DMS153 treated with DMSO at 0.1 percent for 48 hours (cell line): Measurements from ENCODE around the gene SCAI.
"Not testable (repeated sequence)": the region's sequence is repeated elsewhere in the genome, so short reads cannot be mapped to it uniquely, and the experiment has no call there.

ENCODE experiments used
- DNase-seq: peaks from one replicate; lab custom pipeline; 2025; ENCODE audit not compliant: unreplicated experiment; lab: John Stamatoyannopoulos, UW

SCAI gene

GRCh38 chr9:125038166-125038565, 105.2 kb downstream of the SCAI start:
- DNase-seq = no peak

DNA sequence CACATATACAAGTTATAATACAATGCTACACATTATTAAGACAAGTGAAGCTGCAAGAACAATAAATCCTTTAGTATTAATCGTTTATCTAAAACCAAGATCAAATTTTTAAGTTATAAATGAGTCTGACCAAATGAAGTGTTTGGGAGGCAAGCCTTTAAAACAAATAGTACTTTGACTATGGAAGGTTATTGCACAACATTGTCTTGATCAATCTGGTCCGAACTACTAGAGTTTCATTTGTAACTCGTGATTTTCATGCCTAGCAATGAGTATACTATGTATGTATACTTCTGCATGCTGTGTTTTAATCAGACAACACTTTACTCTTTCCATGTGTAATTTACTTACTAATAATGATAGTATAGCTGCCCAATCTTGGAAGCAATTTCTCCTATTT, 115.3 kb downstream of the SCAI start:
- DNase-seq = no peak

- DNase-seq = no peak
Observed at GRCh38 chr9:125024917-125025316, 118.4 kb downstream of the SCAI start.

DNA sequence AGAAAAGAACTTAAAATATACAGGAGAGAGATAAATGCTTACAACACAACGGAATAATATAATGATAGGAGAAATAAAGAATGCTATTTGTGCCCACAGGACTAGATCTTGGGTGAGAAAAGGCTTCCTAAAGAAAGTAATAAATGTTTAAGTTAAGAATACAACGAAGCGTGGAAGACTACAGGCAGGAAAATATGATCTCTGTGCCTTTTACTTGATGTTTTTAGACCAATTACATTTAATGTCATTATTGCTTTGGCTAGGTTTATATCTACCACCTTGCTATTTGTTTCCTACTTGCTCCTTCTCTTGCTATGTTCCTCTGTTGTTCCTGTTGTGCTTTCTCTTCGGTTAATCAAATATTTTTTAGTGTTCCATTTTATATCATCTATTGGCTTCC, 122.3 kb downstream of the SCAI start:
- DNase-seq = no peak

GRCh38 chr9:125015655-125016054, 127.7 kb downstream of the SCAI start:
- DNase-seq = not testable (repeated sequence)

DNA sequence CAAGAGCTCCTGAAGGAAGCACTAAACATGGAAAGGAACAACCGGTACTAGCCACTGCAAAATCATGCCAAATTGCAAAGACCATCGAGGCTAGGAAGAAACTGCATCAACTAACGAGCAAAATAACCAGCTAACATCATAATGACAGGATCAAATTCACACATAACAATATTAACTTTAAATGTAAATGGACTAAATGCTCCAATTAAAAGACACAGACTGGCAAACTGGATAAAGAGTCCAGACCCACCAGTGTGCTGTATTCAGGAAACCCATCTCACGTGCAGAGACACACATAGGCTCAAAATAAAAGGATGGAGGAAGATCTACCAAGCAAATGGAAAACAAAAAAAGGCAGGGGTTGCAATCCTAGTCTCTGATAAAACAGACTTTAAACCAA, 131.3 kb downstream of the SCAI start:
- not testable (repeated sequence) for DNase-seq

GRCh38 chr9:125008599-125008998, 134.7 kb downstream of the SCAI start:
- DNase-seq = no peak

DNA sequence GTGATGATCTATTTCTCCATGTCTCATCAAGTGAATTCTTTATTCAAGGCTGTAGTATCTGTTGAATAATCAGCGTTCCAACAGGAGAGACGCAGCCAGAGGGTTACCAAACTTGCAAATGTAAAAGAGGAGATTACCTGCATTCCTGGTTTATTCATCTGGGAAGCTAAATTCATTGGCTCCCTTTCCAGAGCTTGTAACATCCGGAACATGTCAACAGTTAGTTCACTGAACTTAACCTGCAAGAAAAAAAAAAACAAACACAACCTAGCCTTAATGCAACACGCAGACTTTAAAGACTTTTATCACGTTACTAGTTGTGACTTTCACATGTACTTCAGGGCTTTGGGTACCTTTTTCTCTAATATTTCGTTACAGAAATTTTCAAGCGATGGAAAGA, 140.0 kb downstream of the SCAI start:
- no peak for DNase-seq

DNA sequence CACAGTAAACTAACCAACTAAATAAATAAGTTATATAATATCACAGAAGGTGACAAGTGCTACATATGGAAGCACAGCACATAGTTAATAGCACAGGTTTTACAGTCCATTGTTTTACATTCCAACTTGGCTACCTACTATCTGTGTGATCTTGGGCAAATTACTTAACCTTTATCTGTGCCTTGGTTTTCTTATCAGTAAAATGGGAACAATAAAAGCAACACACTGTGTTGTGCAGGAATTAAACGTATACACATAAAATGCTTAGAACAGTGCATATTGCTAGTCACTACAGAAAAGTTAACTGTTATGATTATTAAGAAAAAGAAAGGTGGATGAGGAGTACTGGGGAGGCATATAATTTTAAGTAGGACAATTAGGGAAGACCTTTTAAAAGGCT, 159.6 kb downstream of the SCAI start:
- no peak for DNase-seq

DNA sequence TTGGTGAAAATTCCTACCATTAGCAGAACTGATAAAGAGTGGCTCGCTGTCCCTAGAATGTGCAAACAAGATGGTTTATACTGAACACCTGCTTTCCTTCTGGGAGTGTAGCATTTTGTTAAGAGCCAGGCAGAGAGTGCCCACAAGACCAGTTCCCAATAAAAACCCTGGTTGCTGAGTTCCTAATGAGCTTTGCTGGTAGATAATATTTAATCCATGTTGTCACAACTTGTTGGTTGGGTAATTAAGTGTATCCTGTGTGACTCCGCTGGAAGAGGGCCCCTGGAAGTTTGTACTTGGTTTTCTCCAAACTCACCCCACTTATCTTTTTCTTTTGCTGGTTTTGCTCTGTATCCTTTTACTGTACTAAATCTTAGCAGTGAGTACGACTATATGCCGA, 162.9 kb downstream of the SCAI start:
- no peak for DNase-seq

- no peak for DNase-seq
Observed at GRCh38 chr9:124975131-124975530, 168.2 kb downstream of the SCAI start.

DNA sequence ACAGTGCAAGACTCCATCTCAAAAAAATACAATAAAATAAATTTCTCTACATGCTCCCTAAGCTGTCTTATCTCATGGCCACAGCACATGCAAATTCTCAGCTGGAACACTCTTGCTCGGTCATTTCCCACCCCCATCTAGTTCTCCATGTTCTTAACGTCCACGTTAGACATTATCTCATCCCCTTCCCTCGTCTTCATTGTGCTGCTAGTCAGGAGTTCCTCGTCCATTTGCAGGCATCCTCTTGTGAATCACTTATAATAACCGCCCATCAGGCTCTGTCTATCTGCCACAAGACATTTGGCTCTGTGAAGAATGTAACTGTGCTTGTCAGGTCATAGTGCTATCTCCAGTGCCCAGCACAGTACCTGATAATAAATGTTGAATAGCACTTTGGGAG, 169.5 kb downstream of the SCAI start:
- DNase-seq = no peak

- no peak for DNase-seq
Observed at GRCh38 chr9:124972241-124972770, 171.0 kb downstream of the SCAI start.

- DNase-seq = no peak
Observed at GRCh38 chr9:124969401-124969800, 173.9 kb downstream of the SCAI start.

GRCh38 chr9:124968238-124968637, 175.1 kb downstream of the SCAI start:
- DNase-seq = no peak

GRCh38 chr9:124965775-124966568, 177.4 kb downstream of the SCAI start:
- DNase-seq = not testable (repeated sequence)

DNA sequence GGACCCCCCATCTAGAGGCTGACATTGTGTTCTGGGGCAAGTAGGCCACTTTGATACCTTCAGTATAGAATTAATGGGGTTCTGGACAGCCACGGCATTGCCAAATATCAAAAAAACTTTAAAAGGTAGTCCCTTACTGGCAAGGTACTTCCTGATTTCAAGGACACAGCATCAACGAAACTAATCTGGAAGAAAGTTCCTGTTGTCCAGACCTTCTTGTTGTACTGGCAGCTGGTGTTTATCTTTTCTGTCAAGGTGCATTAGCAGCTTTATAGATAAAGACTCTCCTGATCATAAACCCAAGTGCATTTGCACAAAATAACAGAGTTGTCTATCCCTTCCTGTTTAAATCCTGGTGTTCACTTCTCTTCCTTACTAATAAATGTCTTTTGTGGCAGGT, 178.7 kb downstream of the SCAI start:
- no peak for DNase-seq

- no peak for DNase-seq
Observed at GRCh38 chr9:124964056-124964455, 179.3 kb downstream of the SCAI start.

GRCh38 chr9:124960409-124960752, 182.9 kb downstream of the SCAI start:
- DNase-seq = no peak

- DNase-seq = not testable (repeated sequence)
Observed at GRCh38 chr9:124959671-124960408, 183.5 kb downstream of the SCAI start.

GRCh38 chr9:124954255-124954654, 189.1 kb downstream of the SCAI start:
- DNase-seq = no peak

GRCh38 chr9:124950050-124950718, 193.1 kb downstream of the SCAI start:
- no peak for DNase-seq
